HepG2 (cell line): ENCODE measurements around the gene ZPR1. TPM values are rescaled to one million over a fixed set of nuclear protein-coding genes. Genes with fewer than 3 reads are reported as not detected.

Source experiments
- CBX1 ChIP-seq: IDR thresholded peaks from one replicate; pipeline ENCODE4 v1.6.1; 2016; ENCODE audit warnings: antibody characterized with exemption, low read depth
- KDM1A ChIP-seq: IDR thresholded peaks from 2 replicates; pipeline ENCODE4 v1.6.1; 2016; ENCODE audit warnings: missing compliant biosample characterization
- KDM3A ChIP-seq: IDR thresholded peaks from 2 replicates; pipeline ENCODE4 v1.6.1; 2018; ENCODE audit warnings: low read depth, missing compliant biosample characterization
- KLF9 ChIP-seq: IDR thresholded peaks from 2 replicates; pipeline ENCODE4 v1.6.1; 2016; ENCODE audit warnings: low read depth
- MYC ChIP-seq: sonication (generic); formaldehyde crosslinking; IDR thresholded peaks from 2 replicates; pipeline ENCODE4 v1.9.0; 2021; ENCODE audit warnings: missing genetic modification reagents, borderline replicate concordance
- NFE2L1 ChIP-seq: sonication (generic); formaldehyde crosslinking; IDR thresholded peaks from 2 replicates; pipeline ENCODE4 v1.4.0; 2020; ENCODE audit warnings: missing genetic modification reagents, mild to moderate bottlenecking, borderline replicate concordance
- NR2F6 ChIP-seq, 2 experiments: IDR thresholded peaks; 2 replicates each; pipeline ENCODE4 v1.6.1; 2016; ENCODE audit warnings: antibody characterized with exemption in 1 of 2, mild to moderate bottlenecking in 1 of 2
- PAXIP1 ChIP-seq: sonication (generic); formaldehyde crosslinking; conservative IDR thresholded peaks from 2 replicates; pipeline ENCODE4 v1.4.0; 2020; ENCODE audit warnings: mild to moderate bottlenecking, missing genetic modification reagents, moderate library complexity
- RBAK ChIP-seq: sonication (generic); formaldehyde crosslinking; IDR thresholded peaks from 2 replicates; pipeline ENCODE4 v1.5.1; 2020; ENCODE audit warnings: mild to moderate bottlenecking, missing genetic modification reagents
- SSRP1 ChIP-seq: IDR thresholded peaks from 2 replicates; pipeline ENCODE4 v1.6.1; 2016; ENCODE audit warnings: control low read depth
- ZBTB10 ChIP-seq: sonication (generic); formaldehyde crosslinking; IDR thresholded peaks from 2 replicates; pipeline ENCODE4 v1.4.0; 2020; ENCODE audit warnings: missing genetic modification reagents, borderline replicate concordance
- ZKSCAN5 ChIP-seq: sonication (generic); formaldehyde crosslinking; IDR thresholded peaks from 2 replicates; pipeline ENCODE4 v1.5.1; 2020; ENCODE audit warnings: mild to moderate bottlenecking, missing genetic modification reagents
- ZMAT3 ChIP-seq: sonication (generic); formaldehyde crosslinking; conservative IDR thresholded peaks from 2 replicates; pipeline ENCODE4 v1.7.0; 2021; ENCODE audit warnings: missing genetic modification reagents
- ZNF136 ChIP-seq: sonication (generic); formaldehyde crosslinking; IDR thresholded peaks from 2 replicates; pipeline ENCODE4 v1.8.1; 2022; ENCODE audit warnings: low read depth, mild to moderate bottlenecking, moderate library complexity, missing genetic modification reagents
- ZNF224 ChIP-seq: sonication (generic); formaldehyde crosslinking; IDR thresholded peaks from 2 replicates; pipeline ENCODE4 v1.5.0; 2020; ENCODE audit warnings: mild to moderate bottlenecking, missing genetic modification reagents
- ZNF503 ChIP-seq: sonication (generic); formaldehyde crosslinking; IDR thresholded peaks from 2 replicates; pipeline ENCODE4 v1.4.0; 2020; ENCODE audit warnings: missing genetic modification reagents
- ZNF674 ChIP-seq: sonication (generic); formaldehyde crosslinking; IDR thresholded peaks from 2 replicates; pipeline ENCODE4 v1.5.0; 2020; ENCODE audit warnings: low read depth, mild to moderate bottlenecking, missing genetic modification reagents
- ZNF737 ChIP-seq: sonication (generic); formaldehyde crosslinking; IDR thresholded peaks from 2 replicates; pipeline ENCODE4 v1.5.0; 2020; ENCODE audit warnings: missing genetic modification reagents, mild to moderate bottlenecking, borderline replicate concordance
- ZNF766 ChIP-seq: sonication (generic); formaldehyde crosslinking; IDR thresholded peaks from 2 replicates; pipeline ENCODE4 v1.5.0; 2020; ENCODE audit warnings: missing genetic modification reagents, borderline replicate concordance
- ZNF879 ChIP-seq: sonication (generic); formaldehyde crosslinking; IDR thresholded peaks from 2 replicates; pipeline ENCODE4 v1.8.1; 2023; ENCODE audit warnings: missing genetic modification reagents
- ZSCAN9 ChIP-seq: IDR thresholded peaks from 2 replicates; pipeline ENCODE4 v1.6.1; 2016; ENCODE audit warnings: borderline replicate concordance
- polyA plus RNA-seq, 8 experiments: library from polyadenylated mRNA; depleted of rRNA in 3 of 8; stranded (reverse) in 7 of 8; unstranded in 1 of 8; fragments of >200 nt; fragmentation: Illumina TruSeq in 4 of 8; extraction: Trizol in 4 of 8; gene quantifications; 2 replicates each; pipeline versions ENCODE4 v1.2.1 to v1.2.3, GENCODE V29; 2011 to 2016; ENCODE audit warnings: low read depth in 4 of 8, missing spikeins in 1 of 8, mixed read lengths in 1 of 8; ENCODE audit not compliant: insufficient read depth in 1 of 8
- total RNA-seq, 5 experiments: library from RNA; depleted of rRNA; stranded (reverse); fragments of >200 nt; fragmentation: Illumina TruSeq; extraction: Trizol; gene quantifications; 2 replicates each; pipeline ENCODE4 v1.2.3, GENCODE V29; 2016; ENCODE audit warnings: low read depth in 1 of 5

The ZPR1 gene
- total and polyA plus RNA-seq, 2 of the 13 experiments (the other 11 are each of a cell fraction or from before 2014, with no cell fraction given) = 40.0 to 79.3 TPM

- TF ChIP-seq ZBTB10 (CRISPR knock-in tag) = peak; percentile 35; the same call in 1 of the 2 replicates
- no peak; the same call in 1 of the 2 replicates for TF ChIP-seq KDM3A (CRISPR knock-in tag)
- peak; percentile 77; the same call in 1 of the 2 replicates for TF ChIP-seq MYC
- TF ChIP-seq ZNF766 = 0 out of 2 replicates have a peak, but pooled peaks have one; percentile 24
- peak; percentile 49; the same call in 1 of the 2 replicates for TF ChIP-seq ZNF503 (CRISPR knock-in tag)
- TF ChIP-seq RBAK (CRISPR knock-in tag) = no peak
- peak; percentile 81 for TF ChIP-seq CBX1
- TF ChIP-seq ZSCAN9 = no peak
- no peak for TF ChIP-seq KDM1A (CRISPR knock-in tag)
- TF ChIP-seq KLF9 (CRISPR knock-in tag) = no peak
- no peak for TF ChIP-seq ZNF674 (CRISPR knock-in tag)
- TF ChIP-seq ZNF737 (CRISPR knock-in tag) = no peak
- no peak for TF ChIP-seq NFE2L1
- no peak for TF ChIP-seq ZNF224
- no peak for TF ChIP-seq ZNF879 (CRISPR knock-in tag)
- 0 out of 2 replicates have a peak, but pooled peaks have one; percentile 80 for TF ChIP-seq SSRP1 (CRISPR knock-in tag)
- TF ChIP-seq NR2F6 (IDR thresholded peaks at IDR 0.05) = peak; percentile 52; the same call in 1 of the 2 replicates
- TF ChIP-seq NR2F6 (CRISPR knock-in tag; IDR thresholded peaks at IDR 0.05) = peak; percentile 70
- no peak for TF ChIP-seq ZMAT3 (CRISPR knock-in tag)
- no peak for TF ChIP-seq ZKSCAN5 (CRISPR knock-in tag)
- TF ChIP-seq PAXIP1 (CRISPR knock-in tag) = peak; percentile 55
- TF ChIP-seq ZNF136 = no peak
Measured at GRCh38 chr11:116791002-116791812, 3.4 kb upstream of the ZPR1 start (continued).
